NCI-H1417 treated with DMSO at 0.1 percent for 48 hours (cell line): Measurements from ENCODE around the gene RIMBP2.

Experiments used
- DNase-seq: peaks from one replicate; lab custom pipeline; 2025; lab: John Stamatoyannopoulos, UW

Gene RIMBP2

DNA sequence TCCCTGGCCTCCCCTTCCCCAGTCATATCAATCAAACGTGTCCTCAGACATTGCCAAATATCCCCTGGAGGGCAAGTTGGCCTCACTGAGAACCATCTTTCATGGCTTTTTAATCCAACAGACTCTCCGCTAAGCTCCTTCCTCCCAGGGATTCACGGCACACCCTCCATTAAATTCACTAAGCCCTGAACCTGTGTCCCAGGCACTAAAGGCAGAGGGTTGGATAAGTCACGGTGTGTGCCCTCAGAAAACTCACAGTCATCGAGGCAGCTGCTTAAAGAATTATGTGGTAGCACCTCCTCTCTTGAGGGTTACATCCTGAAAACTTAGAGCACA is 211.3 kb downstream of the RIMBP2 start:
- no peak for DNase-seq

DNA sequence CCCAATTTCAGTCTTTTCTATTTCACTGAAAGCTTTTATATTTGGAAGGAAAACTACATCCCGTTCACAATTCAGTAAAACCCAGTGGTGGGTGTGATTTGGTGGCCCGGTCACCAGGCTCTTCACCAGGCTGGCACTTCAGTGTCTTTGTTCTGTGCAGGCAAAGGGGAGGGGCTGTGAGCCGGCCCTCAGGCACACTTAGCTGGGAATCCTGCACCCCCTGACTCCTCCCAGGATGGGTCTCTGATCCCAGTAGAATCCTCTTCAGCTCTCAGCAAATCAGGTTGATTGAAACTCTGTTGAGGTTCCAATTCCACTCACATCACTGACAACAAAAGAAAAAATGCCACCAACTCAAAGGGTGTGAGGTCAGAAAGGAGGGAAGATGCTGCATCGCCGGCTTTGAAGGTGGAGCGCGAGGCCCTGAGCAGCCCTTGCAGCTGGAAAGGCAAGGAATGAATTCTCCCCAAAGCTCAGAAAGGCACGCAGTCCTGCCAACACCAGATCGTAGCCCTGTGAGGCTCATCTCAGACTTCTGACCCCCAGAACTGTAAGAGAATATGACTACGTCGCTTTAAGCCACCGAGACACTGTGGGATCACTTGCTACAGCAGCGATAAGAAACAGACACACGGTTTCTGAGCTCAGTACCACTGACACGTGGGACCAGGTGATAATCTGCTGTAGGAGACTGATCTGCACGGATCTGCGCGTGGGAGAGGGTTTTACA is 211.8 kb downstream of the RIMBP2 start:
- no peak for DNase-seq

DNA sequence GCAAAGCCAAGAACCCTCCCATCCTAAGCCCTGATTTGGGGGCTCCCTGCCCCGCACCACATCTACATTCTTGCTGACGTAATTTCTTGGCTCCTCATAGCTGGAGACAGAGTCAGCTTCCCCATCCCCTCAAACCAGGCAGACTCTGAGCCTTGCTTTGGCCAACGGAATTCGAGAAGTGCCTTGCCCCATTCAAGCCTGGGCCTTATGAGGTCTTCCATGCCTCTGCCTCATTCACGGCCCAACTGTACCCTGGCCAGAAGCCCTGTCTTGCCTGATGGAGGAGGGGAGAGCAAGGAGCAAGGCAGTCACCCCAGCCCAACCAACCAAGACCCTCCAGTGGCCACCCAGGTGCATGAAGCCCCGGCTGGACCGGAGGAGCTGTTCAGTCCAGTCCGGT is 214.3 kb downstream of the RIMBP2 start:
- no peak for DNase-seq

DNA sequence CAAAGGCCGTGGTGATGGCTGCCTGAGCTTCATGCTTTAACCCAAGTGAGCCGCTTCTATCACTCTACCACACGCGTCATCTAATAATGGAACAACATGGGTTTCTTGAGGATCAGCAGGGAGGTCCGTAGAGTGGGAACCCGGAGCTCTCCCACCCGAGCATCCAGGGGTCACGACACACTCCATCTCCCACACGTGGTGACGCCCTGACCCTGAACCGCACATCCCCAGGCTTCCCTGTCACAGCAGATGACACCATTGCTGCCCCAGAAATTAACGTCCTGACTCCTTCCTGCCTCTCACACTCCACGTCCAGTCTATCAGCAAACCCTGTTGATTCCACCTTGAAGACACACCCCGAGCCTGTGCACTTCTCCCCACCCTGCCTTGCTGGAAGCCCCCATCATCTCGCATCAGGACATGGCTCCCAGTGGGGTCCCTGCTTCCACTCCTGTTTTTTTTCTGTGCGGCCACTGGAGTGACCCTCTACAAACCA is 215.2 kb downstream of the RIMBP2 start:
- no peak for DNase-seq

DNA sequence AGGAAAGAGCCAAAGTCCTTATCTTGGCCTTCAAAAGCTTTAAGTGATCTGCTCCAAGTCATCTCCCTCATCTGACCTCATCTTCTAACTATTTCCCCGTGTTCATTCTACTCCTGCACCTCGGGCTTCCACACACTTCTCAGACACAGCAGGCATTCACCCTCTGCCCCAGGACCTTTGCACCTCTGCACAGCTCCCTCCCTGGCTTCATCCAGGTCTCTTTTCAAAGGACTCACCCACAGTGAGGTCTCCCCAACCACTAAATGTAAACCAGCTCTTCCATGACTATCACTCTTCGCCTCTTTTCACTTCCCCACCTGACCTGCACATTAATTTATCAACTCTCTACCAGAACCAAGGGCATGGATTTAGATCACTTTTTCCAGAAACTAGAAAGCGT is 216.6 kb downstream of the RIMBP2 start:
- no peak for DNase-seq

DNA sequence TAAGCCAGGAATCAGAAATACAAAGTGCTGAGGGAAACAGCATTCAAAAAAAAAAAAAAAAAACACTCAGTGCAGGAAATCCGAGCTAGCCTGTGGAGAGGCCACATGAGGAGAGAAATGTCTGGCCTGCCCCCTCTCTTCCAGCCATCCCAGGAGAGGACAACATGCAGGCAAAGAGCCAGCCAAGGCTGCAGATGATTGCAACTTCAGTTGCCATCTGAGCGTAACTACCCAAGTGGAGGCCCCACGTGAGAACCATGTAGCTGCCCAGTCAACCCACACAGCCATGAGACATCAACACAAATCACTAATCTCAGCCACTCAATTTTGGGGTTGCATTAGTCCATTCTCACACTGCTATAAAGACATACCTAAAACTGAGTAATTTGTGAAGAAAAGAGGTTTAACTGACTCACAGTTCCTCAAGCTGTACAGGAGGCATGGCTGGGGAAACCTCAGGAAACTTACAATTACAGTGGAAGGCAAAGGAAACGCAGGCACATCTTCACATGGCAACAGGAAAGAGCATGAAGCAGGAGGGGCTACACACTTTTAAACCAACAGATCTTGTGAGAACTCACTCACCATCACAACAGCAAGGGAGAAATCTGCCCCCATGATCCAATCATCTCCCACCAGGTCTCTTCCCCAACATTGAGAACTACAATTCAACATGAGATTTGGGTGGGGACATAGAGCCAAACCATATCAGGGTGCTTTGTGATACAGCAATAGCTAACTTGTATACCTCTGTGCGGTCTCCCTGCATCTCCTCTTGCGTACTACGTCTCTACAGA is 217.3 kb downstream of the RIMBP2 start:
- no peak for DNase-seq

DNA sequence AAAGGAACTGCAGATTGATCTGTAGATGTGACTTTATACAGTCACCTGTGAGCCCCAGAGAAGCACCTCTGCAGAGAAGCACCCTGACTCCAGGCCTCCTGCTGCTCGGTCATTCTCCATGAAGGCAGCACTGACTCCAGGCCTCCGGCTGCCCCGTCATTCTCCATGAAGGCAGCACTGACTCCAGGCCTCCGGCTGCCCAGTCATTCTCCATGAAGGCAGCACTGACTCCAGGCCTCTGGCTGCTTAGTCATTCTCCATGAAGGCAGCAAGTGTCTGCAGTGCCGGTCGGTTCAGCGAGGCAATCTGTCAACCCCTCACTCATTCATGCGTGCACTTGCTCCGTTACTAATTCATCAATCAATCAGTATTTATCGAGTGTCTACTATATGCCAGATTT is 218.1 kb downstream of the RIMBP2 start:
- no peak for DNase-seq

DNA sequence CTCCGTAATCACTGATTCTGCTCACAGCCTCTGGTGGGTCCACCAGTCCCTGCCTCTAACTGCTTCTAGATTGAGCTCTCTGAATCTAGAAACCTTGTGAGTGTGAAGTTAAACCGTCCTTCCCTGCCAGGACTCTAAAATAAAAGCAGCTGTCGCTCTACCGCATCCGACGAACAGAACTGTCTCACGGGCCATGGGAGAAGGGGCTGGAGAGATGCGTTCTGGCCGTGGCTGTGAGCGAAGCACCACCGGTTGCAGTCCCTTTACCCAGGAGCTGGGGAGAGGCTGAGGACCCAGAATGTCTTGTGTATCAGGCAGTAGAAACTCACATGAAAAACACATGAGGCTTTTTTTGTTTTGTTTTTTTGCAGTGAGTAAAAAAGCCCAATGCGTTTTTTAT is 218.8 kb downstream of the RIMBP2 start:
- DNase-seq, result no peak

DNA sequence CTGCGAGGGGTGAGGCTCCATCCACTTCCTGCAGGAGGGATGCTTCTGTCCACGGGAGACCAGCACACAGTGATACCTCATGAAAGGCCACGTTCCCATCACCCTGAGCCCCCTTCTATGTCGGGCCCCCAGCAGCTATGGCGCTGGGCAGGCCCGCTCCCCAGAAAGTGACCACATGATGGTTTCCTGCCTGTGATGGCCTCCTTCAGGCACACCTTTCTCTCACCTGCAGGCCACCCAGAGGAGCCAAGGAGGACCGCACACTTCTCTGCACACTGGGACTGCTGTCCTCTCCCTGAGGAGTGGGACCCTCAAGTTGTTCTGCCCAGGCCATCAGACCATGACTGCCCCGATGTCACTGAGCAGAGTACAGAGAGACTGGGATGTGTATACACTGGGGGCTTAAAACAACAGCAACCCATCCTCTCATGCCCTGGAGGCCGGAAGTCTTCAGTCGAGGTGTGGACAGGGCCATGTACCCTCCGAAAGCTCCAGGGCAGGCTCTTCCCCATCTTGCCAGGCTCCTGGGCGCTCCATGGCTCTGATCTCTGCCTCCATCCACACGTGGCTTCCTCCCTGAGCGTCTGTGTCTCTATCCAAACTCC is 219.5 kb downstream of the RIMBP2 start:
- no peak for DNase-seq

DNA sequence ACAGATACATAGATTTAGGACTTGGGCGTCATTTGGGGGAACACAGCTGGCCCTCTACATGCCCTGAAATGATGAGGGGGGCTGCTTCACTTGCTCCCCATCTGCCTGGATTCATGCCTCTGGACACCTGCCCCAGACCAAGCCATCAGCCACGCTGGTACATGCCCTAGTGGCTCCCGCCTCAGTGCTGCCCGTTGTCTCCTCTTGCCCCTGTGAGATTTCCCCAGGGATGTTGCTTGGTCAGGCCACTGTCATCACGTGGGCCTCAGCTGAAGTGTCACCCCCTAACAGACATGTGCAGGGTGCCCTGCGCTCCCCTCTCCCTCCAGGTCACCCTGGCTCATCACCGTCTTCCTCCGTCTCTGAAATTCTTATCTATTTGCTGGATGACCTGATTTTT is 220.9 kb downstream of the RIMBP2 start:
- DNase-seq, result no peak

DNA sequence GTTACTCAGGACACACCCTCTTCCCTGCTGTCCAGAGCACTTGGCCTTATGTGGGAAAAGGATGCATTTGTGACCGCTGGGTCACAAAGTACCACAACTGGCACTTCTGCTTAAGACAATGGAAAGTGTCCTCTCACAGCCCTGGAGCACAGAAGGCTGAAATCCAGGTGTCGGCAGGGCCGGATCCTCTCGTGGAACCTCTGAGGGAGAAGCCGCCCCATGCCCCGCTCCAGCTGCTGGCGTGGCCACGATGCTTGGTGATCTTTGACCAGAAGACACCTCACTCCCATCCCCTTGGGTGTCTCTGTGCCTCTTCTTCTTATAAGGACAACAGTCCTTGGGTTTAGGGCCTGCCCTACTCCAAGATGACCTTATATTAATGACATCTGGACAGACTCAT is 221.4 kb downstream of the RIMBP2 start:
- DNase-seq, result no peak

DNA sequence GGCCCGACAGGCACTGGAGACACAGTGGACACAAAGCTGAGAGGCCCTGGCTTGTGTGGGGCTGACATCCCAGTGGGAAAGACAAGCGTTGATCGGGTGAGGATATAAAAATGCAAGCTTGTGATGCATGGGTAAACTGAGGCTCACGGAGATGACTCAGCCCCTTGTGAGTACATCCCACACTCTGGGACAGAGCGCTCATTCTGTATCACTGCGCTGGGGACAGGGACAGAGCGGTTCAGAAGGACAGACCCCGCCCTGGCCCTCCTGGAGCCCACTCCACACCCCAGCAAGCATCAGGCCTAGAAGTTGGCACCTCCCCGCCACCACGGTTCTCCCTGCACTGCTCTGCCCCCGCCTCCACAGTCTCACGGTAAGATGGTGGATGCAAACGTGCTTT is 222.1 kb downstream of the RIMBP2 start:
- no peak for DNase-seq

DNA sequence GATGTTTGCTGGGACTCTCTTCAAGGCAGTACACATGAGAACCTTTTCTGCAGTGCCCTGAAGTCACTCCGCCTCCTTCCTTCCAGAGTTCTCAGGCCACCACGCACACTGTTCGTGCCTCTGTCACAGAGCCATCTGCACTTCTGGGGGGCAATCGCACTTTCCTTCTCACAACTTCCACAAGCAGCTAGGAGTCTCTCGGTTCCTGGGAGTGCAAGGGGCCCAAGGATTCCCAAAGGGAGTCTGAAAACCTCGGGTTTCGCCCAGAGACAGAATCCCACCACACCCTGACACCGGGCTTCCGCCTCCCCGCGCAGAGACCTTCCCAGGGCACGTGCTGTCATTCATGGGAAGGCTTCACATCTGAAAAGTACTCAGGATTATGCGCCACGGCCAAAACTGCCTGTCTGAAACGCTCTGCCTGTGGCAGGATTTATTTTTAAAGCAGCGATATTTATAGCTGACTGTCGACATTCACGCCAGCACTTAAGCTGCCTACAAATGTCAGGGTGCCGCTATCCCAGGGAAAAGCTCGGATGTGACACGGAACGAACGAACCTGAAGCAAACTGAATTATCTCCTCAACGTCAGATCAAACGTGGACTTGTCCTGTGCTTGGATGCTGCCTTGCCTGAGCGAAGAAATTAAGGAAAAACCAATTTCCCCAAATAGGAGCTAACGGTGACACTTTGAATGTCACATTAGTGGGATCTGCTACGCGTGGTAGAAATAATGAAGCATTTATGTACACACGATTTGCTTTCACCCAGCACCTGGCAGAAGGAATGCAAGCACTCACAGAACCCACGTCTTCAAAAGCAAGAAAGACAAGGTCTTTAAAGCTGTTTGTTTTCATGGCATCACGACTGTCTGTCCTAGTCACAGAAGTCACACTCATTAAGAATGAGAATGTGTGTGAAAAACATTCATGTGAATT is 224.4 kb downstream of the RIMBP2 start:
- no peak for DNase-seq

DNA sequence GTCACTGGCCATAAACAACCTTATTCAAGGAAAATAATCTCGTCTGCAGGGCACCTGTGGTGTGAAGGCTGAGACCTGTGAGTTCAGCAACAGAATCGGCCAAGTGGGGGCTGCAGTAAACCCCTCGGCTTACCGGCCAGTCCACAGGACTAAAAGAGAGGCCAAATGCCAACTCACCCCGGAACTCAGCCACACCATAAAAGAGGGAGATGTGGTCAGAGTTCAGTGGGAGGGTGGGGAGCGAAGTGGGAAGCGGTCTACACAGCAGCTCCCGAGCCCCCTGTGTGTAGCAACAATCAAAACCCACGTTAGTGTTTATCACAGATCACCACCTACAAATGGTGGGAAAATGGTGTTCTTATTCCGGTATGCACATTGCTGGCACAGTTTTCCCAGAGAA is 225.4 kb downstream of the RIMBP2 start:
- no peak for DNase-seq

DNA sequence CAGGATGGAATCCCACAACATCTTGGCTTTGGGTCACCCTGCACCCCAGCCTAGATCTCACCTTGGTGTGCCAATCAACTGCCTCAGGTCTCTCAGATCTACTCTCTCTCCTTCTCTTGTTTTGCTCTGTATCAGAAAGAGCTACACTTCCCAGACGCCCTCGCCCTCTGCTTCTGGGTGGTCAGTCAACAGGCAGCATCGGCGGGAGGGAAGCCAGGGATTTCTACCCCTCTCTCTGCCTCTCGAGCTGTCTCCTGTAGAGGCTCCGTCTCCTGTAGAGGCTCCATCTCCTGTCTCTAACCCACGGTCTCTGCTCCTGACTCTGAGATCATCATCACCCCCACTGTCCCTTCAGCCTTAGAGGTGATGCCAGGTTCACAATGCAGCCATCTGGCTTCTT is 226.8 kb downstream of the RIMBP2 start:
- DNase-seq, result no peak

DNA sequence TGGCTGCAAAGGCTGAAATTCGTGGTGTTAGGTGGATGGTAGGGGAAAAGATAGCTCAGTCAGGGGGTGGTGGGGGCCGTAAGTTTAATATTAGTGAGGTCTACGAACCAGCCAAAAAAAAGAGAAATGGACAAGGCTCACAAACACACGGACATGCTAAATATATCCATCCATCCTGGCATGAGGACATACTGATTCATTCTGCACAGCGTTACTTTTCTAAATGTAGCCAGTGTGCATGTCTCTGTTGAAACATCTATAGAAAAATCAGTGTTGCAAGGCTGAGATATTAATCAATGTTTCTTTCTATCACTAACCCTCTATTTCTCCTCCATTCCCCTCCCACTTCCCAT is 227.8 kb downstream of the RIMBP2 start:
- no peak for DNase-seq

DNA sequence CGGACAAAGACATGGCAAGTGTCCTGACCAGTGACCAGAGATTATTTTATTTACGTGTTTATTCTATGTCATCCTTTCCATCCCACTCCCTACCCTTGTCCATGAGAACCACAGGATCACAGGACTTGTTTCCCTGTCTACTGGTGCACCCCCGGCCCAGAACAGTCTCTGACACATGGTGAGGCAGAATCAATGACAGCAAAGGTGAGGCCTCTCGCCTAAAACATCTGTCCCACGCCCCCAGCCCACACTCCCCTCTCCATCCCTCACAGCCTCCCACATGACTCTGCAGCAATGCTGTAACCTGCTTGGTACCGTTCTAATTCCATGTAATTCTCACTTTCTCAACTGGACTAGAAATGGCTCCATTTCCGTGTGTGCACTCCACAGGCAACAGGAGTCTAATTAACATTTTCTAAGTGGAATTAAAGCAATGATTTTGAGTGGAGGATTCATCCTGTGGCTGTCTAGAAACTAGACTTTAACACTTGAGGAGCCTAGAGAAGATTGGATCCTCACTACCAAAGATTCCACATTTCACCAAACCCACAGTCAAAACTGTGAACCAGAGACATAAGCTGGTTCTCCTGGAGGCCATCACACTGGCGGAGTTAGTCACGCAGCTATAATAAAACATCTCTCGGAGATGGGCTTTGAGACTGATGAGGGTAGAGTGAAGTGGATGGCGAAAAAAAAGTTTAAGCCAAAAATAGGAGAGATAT is 228.3 kb downstream of the RIMBP2 start:
- DNase-seq, result no peak

DNA sequence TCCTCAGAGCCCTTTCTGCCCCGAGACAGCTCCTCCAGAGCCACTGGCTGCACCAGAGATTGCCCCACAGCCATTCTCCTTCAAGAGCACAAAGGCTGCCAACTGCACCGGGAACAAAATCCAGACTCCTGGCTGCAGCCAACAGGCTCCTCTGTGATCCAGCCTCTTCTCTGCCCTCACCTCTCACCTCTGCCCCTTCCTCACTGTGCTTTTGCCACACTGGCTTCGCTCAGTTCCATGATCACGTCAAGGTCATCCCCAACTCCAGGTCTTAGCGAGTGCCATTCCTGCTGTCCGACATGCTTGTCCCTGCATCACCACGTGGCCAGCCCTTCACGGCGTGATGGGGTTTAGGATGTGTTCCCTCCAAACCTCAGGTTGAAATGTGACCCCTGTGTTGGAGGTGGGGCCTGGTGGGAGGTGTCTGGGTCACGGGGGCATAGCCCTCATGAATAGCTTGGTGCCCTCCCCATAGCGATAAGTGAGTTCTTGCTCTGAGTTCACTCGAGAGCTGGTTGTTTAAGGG is 229.1 kb downstream of the RIMBP2 start:
- DNase-seq, result no peak

DNA sequence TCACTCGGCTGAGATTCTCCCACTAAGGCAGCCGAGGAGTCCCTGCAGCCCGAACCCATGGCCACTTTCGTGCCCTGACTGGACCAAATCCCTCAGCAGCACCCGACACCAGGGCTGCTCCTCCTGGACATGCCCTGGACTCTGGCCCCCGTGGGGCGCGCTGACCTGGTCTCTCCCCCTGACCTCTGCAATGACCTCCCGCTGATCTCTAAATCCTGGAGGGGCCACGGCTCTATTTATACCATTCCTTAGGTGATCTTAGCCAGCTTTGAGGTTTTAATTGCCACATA is 230.0 kb downstream of the RIMBP2 start:
- no peak for DNase-seq

DNA sequence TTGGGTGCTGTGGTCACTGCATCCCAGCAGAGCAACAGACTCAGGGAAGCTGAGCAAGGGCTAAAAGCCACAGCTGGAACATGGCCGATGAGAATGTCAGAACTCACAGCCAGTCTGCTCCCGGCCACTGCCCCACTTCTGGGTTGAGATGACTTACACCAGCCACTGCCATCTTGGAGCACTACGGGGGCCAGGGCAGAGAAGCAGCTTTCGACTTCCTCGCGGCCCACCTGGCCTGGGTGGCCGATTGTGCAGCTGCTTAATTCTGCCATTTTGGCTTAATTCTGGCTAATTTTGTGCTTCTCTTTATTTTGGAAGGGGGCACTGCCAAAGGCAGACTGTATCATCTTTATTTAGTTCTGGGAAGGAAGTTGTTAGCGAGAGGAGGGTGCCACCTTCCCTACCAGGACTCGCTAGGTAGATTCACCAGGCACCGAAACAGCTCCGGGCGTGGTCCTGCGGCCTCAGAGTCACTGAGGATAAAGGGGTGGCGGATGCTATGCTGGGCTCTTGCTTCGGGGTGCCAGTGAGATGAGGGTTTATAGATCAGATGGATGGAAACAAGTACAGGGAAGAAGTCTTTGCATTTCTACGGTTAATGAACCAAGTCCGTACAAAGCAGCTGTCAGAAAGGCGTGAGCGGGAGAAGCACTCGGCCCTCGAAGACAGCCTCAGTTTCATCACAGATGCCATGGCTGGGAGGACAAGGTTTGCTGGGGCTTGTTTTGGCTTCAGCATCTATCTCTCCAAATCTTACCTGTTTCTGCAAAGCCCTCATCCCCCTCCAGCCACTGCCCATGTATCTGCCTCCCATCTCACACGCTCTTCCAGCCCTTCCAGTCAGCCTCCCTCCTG is 230.6 kb downstream of the RIMBP2 start:
- DNase-seq, result no peak

DNA sequence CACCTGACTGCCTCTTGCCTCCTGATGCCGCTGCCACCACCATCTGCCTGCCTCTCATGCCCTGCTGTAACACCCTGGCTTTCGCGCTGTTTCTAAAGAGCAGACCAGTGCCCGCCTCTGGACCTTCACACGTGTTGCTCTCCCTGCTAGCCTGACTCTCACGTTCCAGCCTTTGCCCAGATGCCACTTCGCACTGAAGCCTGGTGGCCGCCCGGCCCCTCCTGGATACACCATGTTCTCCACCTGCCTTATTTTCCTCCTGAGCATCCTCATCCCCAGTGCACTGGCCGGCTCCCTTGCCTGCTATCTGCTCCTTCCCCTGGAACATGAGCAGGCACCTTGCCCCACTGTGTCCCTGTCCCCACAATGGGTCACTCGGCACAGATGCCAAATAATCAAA is 231.9 kb downstream of the RIMBP2 start:
- no peak for DNase-seq
